NCI-H187 treated with DMSO at 0.1 percent for 48 hours (cell line): ENCODE results near the gene MKI67.

Source experiments
- DNase-seq: peaks from one replicate; lab custom pipeline; 2025; lab: John Stamatoyannopoulos, UW

The MKI67 gene

GRCh38 chr10:128064108-128064969 lies 61.9 kb downstream of the MKI67 start:
- DNase-seq = no peak

DNA sequence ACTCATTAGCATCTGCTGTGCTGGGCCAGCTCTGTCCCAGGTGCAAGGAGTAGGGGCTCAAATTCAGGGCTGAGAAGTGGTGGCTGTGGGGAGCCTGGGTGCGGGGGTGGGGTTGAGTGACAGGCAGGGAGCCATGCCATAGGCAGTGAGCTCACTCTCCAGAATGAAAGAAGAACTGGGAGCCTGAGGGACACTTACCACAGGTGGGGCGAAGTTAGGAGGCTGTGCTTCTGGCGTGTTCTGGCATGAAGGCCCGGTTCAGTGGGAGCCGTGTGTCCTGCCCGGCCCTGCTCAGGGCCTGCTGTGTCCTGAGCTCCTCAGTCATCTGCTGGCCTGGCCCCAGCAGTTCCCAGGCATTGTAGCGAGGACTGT lies 62.5 kb downstream of the MKI67 start:
- no peak for DNase-seq

- no peak for DNase-seq
Observed at GRCh38 chr10:128062881-128063563, 63.2 kb downstream of the MKI67 start.

DNA sequence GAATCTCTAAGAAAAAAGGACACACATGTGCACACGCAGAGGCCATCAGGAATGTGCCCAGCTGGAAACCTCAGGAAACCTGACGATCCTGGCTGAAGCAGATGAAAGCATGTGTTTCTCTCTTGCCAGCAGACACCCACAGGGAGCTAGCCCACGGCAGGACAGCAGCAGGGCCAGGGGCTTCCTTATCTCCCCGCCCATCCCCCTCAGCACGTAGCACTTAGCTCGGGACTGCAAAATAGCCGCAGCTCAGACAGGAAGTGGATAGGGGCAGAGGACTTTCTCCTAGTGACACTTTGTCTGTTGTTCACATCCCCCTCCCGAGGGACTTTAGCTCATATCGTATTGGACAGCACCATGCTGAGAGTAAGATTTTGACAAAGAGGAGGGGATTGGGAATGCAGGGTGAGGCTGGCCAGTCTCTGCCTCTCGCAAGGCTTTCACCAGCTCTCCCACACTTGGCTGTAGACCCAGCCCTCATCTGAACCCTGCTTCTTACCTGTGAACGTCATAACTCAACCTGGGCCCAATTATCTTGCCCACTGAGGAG lies 63.8 kb downstream of the MKI67 start:
- no peak for DNase-seq

DNA sequence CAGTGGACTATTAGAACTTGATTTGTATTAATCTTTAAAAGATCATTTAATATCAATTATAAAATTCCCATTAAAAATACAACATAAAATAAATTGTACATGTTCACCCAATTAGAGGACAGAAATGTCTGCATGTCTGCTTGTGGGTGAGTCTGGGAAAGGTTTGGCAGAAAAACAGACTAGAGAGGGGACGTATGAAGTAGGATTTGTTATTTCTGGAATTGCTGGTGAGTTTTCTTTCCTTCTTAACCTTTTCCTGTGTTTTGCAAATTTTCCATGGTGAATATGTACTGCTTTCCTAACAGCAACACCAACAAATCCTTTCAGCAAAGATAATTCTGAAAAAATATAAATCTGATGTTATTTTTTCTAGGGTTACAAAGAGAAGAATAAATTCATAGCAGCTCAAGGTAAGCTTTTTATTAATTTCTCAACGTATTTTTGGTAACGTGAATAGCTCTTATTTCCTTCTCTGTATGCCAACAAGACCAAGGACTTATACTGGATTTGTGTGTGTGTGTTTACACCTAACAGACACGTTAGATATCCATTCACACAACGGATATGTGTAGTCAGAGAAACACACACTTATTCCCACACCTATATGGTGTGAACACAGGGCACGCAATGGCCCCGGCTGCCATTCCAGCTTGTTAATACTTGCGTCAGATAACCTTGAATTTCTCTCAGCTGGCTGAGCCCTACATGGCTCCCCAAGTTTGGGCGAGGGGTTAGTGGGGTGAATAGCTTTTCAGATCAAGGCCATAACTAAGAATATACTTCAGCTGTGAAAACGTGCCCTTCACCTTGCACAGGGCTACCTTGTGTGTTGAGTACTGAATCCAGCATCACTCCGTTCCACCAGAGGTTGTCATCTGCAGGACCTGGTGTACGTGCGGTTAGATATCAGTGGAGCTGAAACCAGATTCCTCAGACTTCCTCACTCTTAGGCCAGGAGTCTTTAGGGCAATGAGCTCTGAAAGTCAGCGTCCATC lies 64.6 kb downstream of the MKI67 start:
- DNase-seq = no peak

- no peak for DNase-seq
Observed at GRCh38 chr10:128060341-128061250, 65.6 kb downstream of the MKI67 start.

- DNase-seq = no peak
Observed at GRCh38 chr10:128059982-128060293, 66.3 kb downstream of the MKI67 start.

DNA sequence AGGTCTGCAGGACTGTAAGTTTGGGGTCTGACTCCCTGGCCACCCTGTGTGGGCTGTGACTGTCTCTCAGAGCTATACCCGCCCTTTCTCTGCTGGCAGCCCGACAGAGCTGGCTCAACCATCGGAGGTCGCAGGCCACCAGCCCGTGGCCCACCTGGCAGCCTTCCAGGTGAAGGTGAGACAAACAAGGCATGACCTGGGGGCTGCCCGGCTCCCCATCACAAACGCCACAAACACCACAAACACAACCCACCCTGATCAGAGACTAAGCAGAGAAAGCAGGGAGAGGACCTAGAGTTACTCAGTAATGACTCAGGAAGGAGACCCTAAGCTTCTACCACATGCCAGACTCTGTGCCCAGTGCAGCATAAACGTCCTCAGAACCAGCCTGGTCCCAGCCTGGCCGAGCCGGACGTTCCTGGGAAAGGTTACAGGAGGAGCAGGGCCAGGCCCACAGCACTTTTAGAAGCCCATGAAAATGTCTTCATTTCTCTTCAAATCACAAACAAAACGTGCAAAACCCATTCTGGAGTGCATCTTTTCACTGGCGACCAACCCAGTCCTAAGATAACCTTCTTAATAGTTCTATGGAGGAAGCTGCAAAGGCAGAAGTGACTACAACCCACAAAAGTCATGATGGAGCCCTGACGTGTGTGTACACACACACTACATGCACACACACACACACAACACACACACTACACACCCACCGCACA lies 66.8 kb downstream of the MKI67 start:
- DNase-seq = no peak

DNA sequence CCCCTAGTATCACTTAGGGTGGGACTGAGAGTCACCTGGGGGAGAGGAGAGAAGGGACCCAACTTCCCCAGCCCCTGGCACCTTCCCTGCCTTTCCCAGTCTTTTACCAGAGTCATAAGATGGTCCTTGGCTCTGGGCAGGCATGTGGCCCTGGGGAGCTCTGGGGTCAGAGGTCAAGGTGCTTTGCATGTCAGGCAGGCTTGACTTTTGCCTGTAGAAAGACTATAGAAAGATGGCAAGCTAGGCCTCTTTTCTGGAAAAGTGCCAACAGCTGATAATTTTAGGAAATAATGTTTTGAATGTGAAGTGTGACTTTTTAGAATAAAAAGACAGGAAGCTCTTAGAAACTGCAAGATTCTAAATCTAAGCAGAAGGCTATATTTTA lies 67.5 kb downstream of the MKI67 start:
- DNase-seq = no peak

DNA sequence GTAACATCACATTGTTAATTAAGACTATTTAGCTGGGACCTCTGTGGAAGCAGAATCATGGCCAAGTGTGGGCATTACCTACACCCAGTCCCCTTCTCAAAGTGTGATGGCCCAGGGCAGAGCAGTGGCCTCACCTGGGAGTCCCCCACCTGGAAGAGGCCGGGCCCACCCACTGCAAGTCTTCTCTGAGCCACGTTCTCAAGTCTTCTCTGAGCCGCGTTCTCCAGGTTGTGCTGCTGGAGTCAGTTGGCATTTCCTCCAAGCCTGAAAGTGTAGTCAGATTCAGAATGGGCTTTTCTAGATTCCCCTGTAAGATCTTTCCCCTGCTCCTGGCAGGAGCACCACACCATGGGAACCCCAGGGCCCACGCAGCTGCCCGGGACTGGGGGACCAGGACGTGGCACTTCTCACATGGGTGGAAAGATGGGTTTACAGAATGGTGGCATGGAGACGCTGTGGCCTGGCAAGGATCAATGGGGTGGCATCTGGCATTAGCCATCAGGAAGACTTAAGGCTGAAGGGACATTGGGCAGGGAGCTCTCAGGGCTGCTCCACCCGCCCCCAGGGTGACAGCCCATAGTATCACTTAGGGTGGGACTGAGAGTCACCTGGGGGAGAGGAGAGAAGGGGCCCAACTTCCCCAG lies 68.0 kb downstream of the MKI67 start:
- no peak for DNase-seq

DNA sequence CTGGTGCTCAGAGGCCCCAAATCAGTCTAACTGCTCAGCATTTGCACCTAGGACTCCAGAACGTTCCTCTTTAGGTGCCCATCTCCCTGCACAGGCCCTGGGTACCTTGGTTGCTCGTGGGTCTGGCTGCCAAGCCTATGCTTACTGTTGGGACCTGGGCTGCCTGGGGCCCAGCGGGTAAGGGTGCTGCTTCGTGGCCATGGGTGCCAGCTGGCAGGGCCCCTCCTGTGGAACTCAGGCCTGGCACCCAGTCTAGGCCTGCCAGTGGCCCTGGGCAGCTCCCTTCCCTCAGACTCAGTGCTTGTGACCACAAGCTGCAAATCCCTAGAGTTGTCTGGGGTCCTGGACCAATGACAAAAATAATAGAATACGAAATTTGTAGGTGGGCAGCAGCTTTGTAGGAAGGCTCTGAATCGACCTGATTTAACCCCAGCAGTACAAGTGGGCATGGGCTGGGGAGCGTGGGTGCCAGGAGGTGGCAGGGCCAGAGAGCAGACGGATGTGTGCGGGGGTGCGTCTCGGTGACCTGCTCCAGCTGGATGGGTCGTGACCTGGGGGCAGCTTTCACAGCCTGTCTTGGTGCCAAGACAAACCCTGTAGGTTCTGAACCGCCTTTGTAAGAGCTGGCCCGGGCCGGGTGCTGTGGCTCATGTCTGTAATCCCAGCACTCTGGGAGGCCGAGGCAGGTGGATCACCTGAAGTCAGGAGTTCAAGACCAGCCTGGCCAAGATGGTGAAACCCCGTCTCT lies 69.7 kb downstream of the MKI67 start:
- DNase-seq = no peak

DNA sequence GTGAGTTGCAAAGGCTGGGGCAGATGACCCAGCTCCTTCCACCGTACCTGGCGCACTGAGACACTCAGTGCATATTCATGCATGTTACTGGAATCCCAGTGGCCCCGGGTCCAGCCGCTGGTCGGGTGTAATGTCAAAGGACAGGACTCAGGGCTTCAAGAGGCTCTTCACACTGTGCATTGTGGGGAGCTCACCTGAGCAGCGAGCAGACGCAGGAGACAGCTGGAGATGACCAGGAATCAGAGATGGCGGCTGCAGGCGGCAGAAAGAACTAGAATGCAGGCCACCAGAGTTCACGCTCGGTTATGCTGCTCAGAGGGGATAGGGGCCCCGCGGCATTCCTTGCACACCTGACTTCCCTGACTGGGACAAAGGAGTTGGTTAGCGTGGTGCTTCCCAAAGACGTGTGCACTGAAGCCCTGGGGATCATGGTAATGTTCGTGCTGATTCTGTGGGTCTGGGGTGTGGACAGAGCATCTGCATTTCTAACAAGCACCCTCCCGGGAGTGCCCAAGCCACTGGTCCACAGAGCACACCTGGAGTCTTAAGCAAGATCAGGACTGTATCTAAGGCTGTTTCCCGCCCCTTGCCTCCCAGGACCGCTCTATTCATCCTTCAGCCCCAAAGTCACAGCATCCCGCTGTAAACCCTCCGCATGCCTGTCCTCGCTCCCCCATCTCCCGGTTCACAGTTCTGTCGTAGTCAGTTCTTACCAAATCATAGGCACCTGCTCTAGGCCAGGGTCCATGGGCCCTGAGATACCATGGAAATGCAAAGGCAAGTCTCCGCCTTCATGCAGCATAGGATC lies 71.0 kb downstream of the MKI67 start:
- DNase-seq = no peak

- DNase-seq = no peak
Observed at GRCh38 chr10:128054163-128054970, 71.9 kb downstream of the MKI67 start.

DNA sequence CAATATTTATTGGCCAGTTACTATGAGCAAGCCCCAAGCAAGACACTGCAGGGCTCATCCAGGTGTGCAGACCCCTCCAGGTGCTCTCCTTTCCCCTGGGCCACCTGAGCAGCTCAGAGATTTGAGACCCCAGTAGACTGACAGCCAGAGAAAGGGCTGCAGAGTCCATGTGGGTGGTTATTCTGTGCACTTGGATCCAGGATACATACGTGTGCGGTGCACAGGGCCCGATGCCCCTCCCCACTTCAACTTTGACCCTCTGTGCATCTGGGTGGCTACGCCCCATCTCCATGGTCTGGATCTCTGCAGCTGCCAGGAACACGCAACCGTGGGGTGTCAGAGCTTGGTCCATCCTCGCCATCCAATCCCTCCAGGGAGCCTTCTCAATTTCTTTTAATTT lies 72.9 kb downstream of the MKI67 start:
- no peak for DNase-seq

GRCh38 chr10:128052696-128053095 lies 73.5 kb downstream of the MKI67 start:
- DNase-seq = no peak

DNA sequence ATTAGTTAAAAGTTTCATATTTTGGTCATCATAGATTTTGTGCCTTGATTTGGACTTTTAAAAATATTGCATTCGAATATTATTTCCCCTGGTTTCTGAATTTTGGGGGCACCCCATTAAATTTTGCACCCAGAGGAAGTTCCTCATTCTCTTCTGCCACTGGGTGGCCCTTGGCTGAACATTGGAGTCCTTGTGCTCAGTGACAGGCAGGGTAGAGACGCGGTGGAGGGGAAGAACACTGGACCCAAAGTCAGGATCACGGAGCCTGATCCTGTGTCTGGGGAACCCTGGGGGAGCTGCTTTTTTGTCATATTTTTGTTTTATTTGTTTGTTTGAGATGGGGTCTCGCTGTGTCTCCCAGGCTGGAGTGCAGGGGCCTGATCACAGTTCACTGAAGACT lies 74.7 kb downstream of the MKI67 start:
- no peak for DNase-seq

GRCh38 chr10:128050936-128051335 lies 75.3 kb downstream of the MKI67 start:
- DNase-seq = no peak

DNA sequence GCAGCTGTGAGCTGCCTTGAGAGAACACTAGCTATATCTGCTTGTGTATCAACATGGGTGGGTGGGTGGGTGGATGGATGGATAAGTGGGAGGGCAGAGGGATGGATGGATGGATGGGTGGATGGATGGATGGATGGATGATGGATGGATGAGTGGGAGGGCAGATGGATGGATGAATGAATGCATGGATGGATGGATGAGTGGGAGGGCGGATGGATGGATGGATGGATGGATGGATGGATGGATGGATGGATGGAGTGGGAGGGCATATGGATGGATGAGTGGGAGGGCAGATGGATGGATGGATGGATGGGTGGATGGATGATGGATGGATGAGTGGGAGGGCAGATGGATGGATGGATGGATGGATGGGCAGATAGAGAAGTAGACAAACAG lies 76.1 kb downstream of the MKI67 start:
- DNase-seq = no peak
